ENCODE data around the gene RYR2.

DNA sequence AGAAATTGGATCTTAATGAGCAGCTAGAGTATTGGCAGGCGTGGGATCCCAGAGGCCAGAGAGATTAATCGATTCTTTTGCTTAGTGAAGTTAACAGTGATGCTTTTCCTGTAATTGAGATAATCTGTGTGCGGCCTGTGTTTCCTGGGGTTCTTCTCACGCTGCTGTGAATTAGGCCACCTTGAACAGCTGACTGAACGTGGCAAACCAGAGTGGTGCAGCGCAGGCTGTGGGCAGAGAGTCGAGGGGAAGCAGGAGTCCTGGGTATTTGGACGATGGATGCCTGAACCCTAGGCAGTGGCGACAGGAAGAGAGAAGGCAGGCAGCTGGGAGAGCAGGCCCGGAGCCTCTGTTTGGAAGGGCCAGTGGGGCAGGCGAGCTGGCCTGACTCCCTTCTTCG, 51.7 kb downstream of the RYR2 start:
- TF ChIP-seq, protein P1, sequence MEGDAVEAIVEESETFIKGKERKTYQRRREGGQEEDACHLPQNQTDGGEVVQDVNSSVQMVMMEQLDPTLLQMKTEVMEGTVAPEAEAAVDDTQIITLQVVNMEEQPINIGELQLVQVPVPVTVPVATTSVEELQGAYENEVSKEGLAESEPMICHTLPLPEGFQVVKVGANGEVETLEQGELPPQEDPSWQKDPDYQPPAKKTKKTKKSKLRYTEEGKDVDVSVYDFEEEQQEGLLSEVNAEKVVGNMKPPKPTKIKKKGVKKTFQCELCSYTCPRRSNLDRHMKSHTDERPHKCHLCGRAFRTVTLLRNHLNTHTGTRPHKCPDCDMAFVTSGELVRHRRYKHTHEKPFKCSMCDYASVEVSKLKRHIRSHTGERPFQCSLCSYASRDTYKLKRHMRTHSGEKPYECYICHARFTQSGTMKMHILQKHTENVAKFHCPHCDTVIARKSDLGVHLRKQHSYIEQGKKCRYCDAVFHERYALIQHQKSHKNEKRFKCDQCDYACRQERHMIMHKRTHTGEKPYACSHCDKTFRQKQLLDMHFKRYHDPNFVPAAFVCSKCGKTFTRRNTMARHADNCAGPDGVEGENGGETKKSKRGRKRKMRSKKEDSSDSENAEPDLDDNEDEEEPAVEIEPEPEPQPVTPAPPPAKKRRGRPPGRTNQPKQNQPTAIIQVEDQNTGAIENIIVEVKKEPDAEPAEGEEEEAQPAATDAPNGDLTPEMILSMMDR (conservative IDR thresholded peaks at IDR 0.05; ENCODE audit: low read depth, low read length) = no peak
- TF ChIP-seq EZH2 (IDR thresholded peaks at IDR 0.05; ENCODE audit: borderline replicate concordance, low read depth, low read length, poor library complexity, severe bottlenecking) = no peak

Measured in A673 (cell line).